GM21423 (cell line): ENCODE results near the gene SHC1.
A peak's percentile ranks its signal among the peaks of the same experiment; 100 is the strongest.

Source experiments
- ATAC-seq: cut with Tn5 transposase; IDR thresholded peaks from one replicate; pipeline ENCODE4 v1.9.1; 2021; ENCODE audit warnings: mild to moderate bottlenecking, moderate library complexity; ENCODE audit not compliant: unreplicated experiment

Gene SHC1

GRCh38 chr1:155008015-155008941 lies 37.7 kb upstream of the SHC1 start:
- ATAC-seq: no peak

- ATAC-seq: no peak
Observed at GRCh38 chr1:155007251-155007828, 36.8 kb upstream of the SHC1 start.

- no peak for ATAC-seq
Observed at GRCh38 chr1:155006601-155007101, 36.1 kb upstream of the SHC1 start.

- no peak for ATAC-seq
Observed at GRCh38 chr1:155005076-155006011, 34.8 kb upstream of the SHC1 start.

GRCh38 chr1:155004352-155005075 lies 34.0 kb upstream of the SHC1 start:
- no peak for ATAC-seq

- ATAC-seq: no peak
Observed at GRCh38 chr1:155003766-155004351, 33.3 kb upstream of the SHC1 start.

GRCh38 chr1:155003227-155003765 lies 32.7 kb upstream of the SHC1 start:
- no peak for ATAC-seq

- peak; percentile 6 for ATAC-seq
Observed at GRCh38 chr1:155002464-155003226, 32.1 kb upstream of the SHC1 start, which contains the start of gene ZBTB7B. Gene ZBTB7B, plus strand, starts transcription at chr1:155002802. Its CDS starts 11,859 bp downstream, at chr1:155014661.

- ATAC-seq: peak; percentile 53
Observed at GRCh38 chr1:155001675-155002463, 31.3 kb upstream of the SHC1 start.

- peak; percentile 10 for ATAC-seq
Observed at GRCh38 chr1:155001425-155001674, 30.8 kb upstream of the SHC1 start.

GRCh38 chr1:155000726-155001424 lies 30.3 kb upstream of the SHC1 start:
- peak; percentile 38 for ATAC-seq

GRCh38 chr1:155000411-155000725 lies 29.8 kb upstream of the SHC1 start:
- ATAC-seq: no peak

- no peak for ATAC-seq
Observed at GRCh38 chr1:154999571-155000410, 29.2 kb upstream of the SHC1 start.

GRCh38 chr1:154998818-154999570 lies 28.4 kb upstream of the SHC1 start:
- ATAC-seq: no peak

GRCh38 chr1:154998201-154998780 lies 27.7 kb upstream of the SHC1 start:
- no peak for ATAC-seq
